Keratinocyte (primary cell): ENCODE results near the gene FBXL17.

Experiments used
- CTCF ChIP-seq, 3 experiments: IDR thresholded peaks in 1 of 3; conservative IDR thresholded peaks in 1 of 3; optimal IDR thresholded peaks in 1 of 3; 2 replicates in 2 of 3; 3 replicates in 1 of 3; pipeline versions ENCODE3 to v1.5.1; 2011; ENCODE audit warnings: low read length in 3 of 3, mild to moderate bottlenecking in 3 of 3, moderate library complexity in 2 of 3, control low read depth in 1 of 3, inconsistent platforms in 1 of 3; ENCODE audit not compliant: insufficient read depth in 2 of 3; ENCODE audit errors: extremely low read depth in 1 of 3
- EZH2 ChIP-seq: IDR thresholded peaks from one replicate; pipeline ENCODE4 v1.6.1; 2012; ENCODE audit warnings: inconsistent platforms, mild to moderate bottlenecking, low read length, moderate library complexity

- TF ChIP-seq CTCF (optimal IDR thresholded peaks at IDR 0.05 in 1 of 3, IDR thresholded peaks at IDR 0.05 in 1 of 3, conservative IDR thresholded peaks at IDR 0.05 in 1 of 3; ENCODE audit: extremely low read depth in 1 of 3, insufficient read depth in 2 of 3, low read length in 3 of 3) (no peak), EZH2 (no peak)
Measured at GRCh38 chr5:108060340-108060739, 321.6 kb downstream of the FBXL17 start.
